ENCODE results near the gene PTPRG.

Gene PTPRG

GRCh38 chr3:61666615-61667330 lies 105.4 kb downstream of the PTPRG start:
- TF ChIP-seq CTCF (conservative IDR thresholded peaks at IDR 0.05) = no peak
- H3K27ac ChIP-seq = no peak overlapping the region

GRCh38 chr3:61667383-61667782 lies 106.0 kb downstream of the PTPRG start:
- no peak overlapping the region for H3K27ac ChIP-seq
- no peak for TF ChIP-seq CTCF (conservative IDR thresholded peaks at IDR 0.05)

- TF ChIP-seq CTCF (conservative IDR thresholded peaks at IDR 0.05) = no peak
- no peak overlapping the region for H3K27ac ChIP-seq
Observed at GRCh38 chr3:61667814-61668213, 106.4 kb downstream of the PTPRG start.

- H3K27ac ChIP-seq = no peak overlapping the region
- no peak for TF ChIP-seq CTCF (conservative IDR thresholded peaks at IDR 0.05)
Observed at GRCh38 chr3:61668317-61668864, 107.0 kb downstream of the PTPRG start.

- TF ChIP-seq CTCF (conservative IDR thresholded peaks at IDR 0.05) = no peak
- no peak overlapping the region for H3K27ac ChIP-seq
Observed at GRCh38 chr3:61669203-61669602, 107.8 kb downstream of the PTPRG start.

- no peak overlapping the region for H3K27ac ChIP-seq
- no peak for TF ChIP-seq CTCF (conservative IDR thresholded peaks at IDR 0.05)
Observed at GRCh38 chr3:61669668-61670299, 108.4 kb downstream of the PTPRG start.

- no peak for TF ChIP-seq CTCF (conservative IDR thresholded peaks at IDR 0.05)
Observed at GRCh38 chr3:61673651-61674050, 112.3 kb downstream of the PTPRG start.

More at GRCh38 chr3:61673651-61674050, 112.3 kb downstream of the PTPRG start:
- no peak overlapping the region for H3K27ac ChIP-seq

Measured in VCaP (cell line).